ENCODE data around the gene PLCB1.

DNA sequence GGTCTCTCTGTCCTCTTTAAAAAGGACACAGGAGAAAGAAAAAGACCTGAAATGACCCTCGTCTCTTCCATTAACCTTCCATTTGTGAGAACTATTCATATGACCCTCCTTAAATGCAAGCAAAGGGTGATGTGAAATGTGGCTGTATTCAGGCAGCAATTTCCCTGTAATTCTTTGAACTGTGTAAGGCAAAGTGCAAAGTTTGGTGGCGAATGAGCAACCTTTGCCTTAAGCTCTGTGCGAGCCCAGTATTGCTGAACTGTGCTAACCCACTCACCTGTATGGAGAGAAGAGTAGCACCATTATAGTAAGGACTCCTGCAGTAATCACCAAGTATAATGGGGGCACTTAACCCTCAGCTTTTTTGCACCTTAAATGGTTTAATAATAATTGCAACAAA is 223.4 kb downstream of the PLCB1 start:
- TF ChIP-seq CTCF (conservative IDR thresholded peaks at IDR 0.05 in 1 of 2, IDR thresholded peaks at IDR 0.05 in 1 of 2; ENCODE audit: extremely low read depth in 1 of 2, insufficient read depth in 1 of 2, low read depth in 1 of 2, low read length in 2 of 2) (no peak), EZH2 (IDR thresholded peaks at IDR 0.05; ENCODE audit: borderline replicate concordance, low read length) (no peak)
